Endothelial cell (in vitro differentiated cells): ENCODE measurements around the gene RARS1. TPM values are rescaled to one million over a fixed set of nuclear protein-coding genes. Genes with fewer than 3 reads are reported as not detected.

ENCODE experiments used
- DNase-seq: peaks from one replicate; pipeline ENCODE4 v3.0.0; 2021; ENCODE audit warnings: low spot score
- H3K27ac Mint-ChIP-seq: one replicate; pipeline ENCODE4 v1.8.0; 2021; ENCODE audit warnings: mixed read lengths, inconsistent platforms; ENCODE audit not compliant: unreplicated experiment
- H3K27me3 Mint-ChIP-seq: one replicate; pipeline ENCODE4 v1.8.0; 2021; ENCODE audit warnings: mild to moderate bottlenecking, moderate library complexity, mixed read lengths, inconsistent platforms; ENCODE audit not compliant: unreplicated experiment
- H3K36me3 Mint-ChIP-seq: one replicate; pipeline ENCODE4 v1.8.0; 2021; ENCODE audit warnings: mild to moderate bottlenecking, low read depth, mixed read lengths, inconsistent platforms; ENCODE audit not compliant: unreplicated experiment
- H3K4me1 Mint-ChIP-seq: one replicate; pipeline ENCODE4 v1.8.0; 2021; ENCODE audit warnings: mild to moderate bottlenecking, mixed read lengths, inconsistent platforms; ENCODE audit not compliant: unreplicated experiment
- H3K4me3 Mint-ChIP-seq: one replicate; pipeline ENCODE4 v1.8.0; 2021; ENCODE audit warnings: mild to moderate bottlenecking, mixed read lengths, inconsistent platforms; ENCODE audit not compliant: unreplicated experiment
- H3K9me3 Mint-ChIP-seq: one replicate; pipeline ENCODE4 v1.8.0; 2021; ENCODE audit warnings: mixed read lengths, inconsistent platforms; ENCODE audit not compliant: unreplicated experiment
- CTCF ChIP-seq: fragments of 200-600 bp; sonication (generic); IDR thresholded peaks from one replicate; pipeline ENCODE4 v1.5.0; 2021; ENCODE audit warnings: antibody characterized with exemption; ENCODE audit not compliant: unreplicated experiment
- total RNA-seq: library from RNA; stranded (reverse); fragmentation: NEBNext Ultra II Directional; extraction: Animal tissue kit (Norgen Biotek cat#: 25700); gene quantifications from one replicate; pipeline ENCODE4 v1.2.1, GENCODE V29; 2021; ENCODE audit not compliant: unreplicated experiment

RARS1 gene
- total RNA-seq, 1 donor from 2014 or later = 88.5 TPM

DNA sequence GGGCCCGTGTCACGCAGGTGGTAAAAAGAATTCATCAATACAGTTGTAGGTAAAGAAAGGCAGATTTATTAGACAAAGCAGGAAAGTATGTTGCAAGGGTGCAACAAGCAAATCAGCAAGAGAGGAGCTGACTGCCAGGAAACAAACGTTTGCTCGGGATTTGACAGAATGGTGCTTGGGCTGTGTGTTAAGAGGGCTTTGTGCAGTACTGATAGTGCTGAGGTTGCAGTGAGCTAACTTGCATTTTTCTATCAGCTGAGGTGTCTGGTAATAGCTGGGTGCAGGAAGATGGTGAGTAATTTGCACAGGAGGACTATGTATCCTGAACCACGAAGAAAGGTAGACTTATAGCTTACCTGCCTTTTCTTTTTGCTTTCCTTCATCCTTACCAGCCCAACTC is 3.9 kb upstream of the RARS1 start:
- no peak for DNase-seq
- TF ChIP-seq CTCF = no peak
- Mint-ChIP-seq H3K9me3 (no peaks in the 10 kb centered on the region), H3K27me3 (no peaks in the 10 kb centered on the region), H3K27ac (no peak overlapping the region), H3K4me3 (no peak overlapping the region), H3K4me1 (peaks cover 10% of the 10 kb centered on the region), H3K36me3 (peaks cover 4% of the 10 kb centered on the region)

GRCh38 chr5:168489059-168489458 is 2.8 kb downstream of the RARS1 start:
- H3K9me3 Mint-ChIP-seq = no peaks in the 10 kb centered on the region

GRCh38 chr5:168494057-168494555 is 7.8 kb downstream of the RARS1 start:
- no peak overlapping the region for H3K27ac Mint-ChIP-seq
- DNase-seq = no peak
- TF ChIP-seq CTCF = no peak
- no peaks in the 10 kb centered on the region for H3K27me3 Mint-ChIP-seq
- H3K4me1 Mint-ChIP-seq = no peaks in the 10 kb centered on the region
- no peak overlapping the region for H3K4me3 Mint-ChIP-seq
- H3K36me3 Mint-ChIP-seq = peaks cover 49% of the 10 kb centered on the region
- H3K9me3 Mint-ChIP-seq = no peaks in the 10 kb centered on the region

More at GRCh38 chr5:168489059-168489458, 2.8 kb downstream of the RARS1 start:
- Mint-ChIP-seq H3K4me3 (no peak overlapping the region), H3K27me3 (no peaks in the 10 kb centered on the region), H3K27ac (no peak overlapping the region), H3K4me1 (peaks cover 12% of the 10 kb centered on the region), H3K36me3 (peaks cover 29% of the 10 kb centered on the region)
- TF ChIP-seq CTCF = no peak
- no peak for DNase-seq

DNA sequence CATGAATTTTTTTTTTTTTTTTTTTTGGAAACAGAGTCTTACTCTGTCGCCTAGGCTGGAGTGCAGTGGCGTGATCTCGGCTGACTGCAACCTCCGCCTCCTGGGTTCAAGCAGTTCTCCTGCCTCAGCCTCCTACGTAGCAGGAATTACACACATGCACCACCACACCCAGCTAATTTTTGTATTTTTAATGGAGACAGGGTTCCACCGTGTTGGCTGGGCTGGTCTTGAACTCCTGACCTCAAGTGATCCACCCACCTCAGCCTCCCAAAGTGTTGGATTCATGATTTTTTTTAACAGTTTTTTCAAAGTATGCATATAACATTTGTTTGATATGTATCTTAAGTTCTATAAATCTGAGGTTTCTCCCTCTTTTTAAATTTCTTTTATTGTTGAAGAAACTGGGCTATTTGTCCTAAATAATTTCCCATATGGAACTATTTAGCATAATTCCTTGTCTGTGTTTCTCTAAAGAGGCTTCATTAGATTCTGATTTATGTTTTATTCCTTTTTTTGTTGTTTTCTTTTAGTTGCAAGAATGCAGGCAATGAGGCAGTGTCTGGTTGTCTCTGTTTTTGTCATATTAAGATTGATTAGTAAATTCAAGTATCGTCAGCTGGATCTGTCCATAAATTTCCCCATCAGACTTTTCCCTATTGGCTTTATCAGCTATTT is 16.4 kb downstream of the RARS1 start:
- TF ChIP-seq CTCF = no peak
- no peak for DNase-seq
- Mint-ChIP-seq H3K27ac (no peak overlapping the region), H3K27me3 (no peaks in the 10 kb centered on the region), H3K4me1 (no peaks in the 10 kb centered on the region), H3K36me3 (peaks cover 20% of the 10 kb centered on the region), H3K9me3 (no peaks in the 10 kb centered on the region), H3K4me3 (peak overlapping the region; percentile 11)

- H3K36me3 Mint-ChIP-seq = peaks cover 61% of the 10 kb centered on the region
- H3K4me1 Mint-ChIP-seq = no peaks in the 10 kb centered on the region
- H3K27me3 Mint-ChIP-seq = no peaks in the 10 kb centered on the region
- no peaks in the 10 kb centered on the region for H3K9me3 Mint-ChIP-seq
- peak overlapping the region; percentile 62 for H3K4me3 Mint-ChIP-seq
- TF ChIP-seq CTCF = no peak
- DNase-seq = no peak
- H3K27ac Mint-ChIP-seq = no peak overlapping the region
Observed at GRCh38 chr5:168513861-168514428, 27.7 kb downstream of the RARS1 start.
